Gastroesophageal sphincter (tissue), 3 donors: ENCODE results near the gene GSTCD.

Source experiments
- POLR2A ChIP-seq, 2 donors: fragments of 450-650 bp; IDR thresholded peaks; one replicate each; pipeline ENCODE4 v1.6.1; 2017; ENCODE audit warnings: antibody characterized with exemption in 2 of 2, mild to moderate bottlenecking in 2 of 2, moderate library complexity in 1 of 2
- POLR2AphosphoS5 ChIP-seq: sonication (generic); formaldehyde crosslinking; IDR thresholded peaks from one replicate; pipeline ENCODE4 v1.6.1; 2017; ENCODE audit warnings: antibody characterized with exemption
- TF ChIP-seq, protein P1 (sequence below), 4 experiments: fragments of 200-600 bp in 2 of 4; fragments of 450-650 bp in 2 of 4; sonication (generic) in 1 of 4; IDR thresholded peaks; one replicate each; pipeline ENCODE4 v1.5.1; 2017 to 2019; ENCODE audit warnings: antibody characterized with exemption in 4 of 4, mild to moderate bottlenecking in 2 of 4, moderate library complexity in 2 of 4

GRCh38 chr4:105822061-105822460 is 113.5 kb downstream of the GSTCD start:
- TF ChIP-seq, protein P1, sequence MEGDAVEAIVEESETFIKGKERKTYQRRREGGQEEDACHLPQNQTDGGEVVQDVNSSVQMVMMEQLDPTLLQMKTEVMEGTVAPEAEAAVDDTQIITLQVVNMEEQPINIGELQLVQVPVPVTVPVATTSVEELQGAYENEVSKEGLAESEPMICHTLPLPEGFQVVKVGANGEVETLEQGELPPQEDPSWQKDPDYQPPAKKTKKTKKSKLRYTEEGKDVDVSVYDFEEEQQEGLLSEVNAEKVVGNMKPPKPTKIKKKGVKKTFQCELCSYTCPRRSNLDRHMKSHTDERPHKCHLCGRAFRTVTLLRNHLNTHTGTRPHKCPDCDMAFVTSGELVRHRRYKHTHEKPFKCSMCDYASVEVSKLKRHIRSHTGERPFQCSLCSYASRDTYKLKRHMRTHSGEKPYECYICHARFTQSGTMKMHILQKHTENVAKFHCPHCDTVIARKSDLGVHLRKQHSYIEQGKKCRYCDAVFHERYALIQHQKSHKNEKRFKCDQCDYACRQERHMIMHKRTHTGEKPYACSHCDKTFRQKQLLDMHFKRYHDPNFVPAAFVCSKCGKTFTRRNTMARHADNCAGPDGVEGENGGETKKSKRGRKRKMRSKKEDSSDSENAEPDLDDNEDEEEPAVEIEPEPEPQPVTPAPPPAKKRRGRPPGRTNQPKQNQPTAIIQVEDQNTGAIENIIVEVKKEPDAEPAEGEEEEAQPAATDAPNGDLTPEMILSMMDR (IDR thresholded peaks at IDR 0.05): no peak
- TF ChIP-seq POLR2A (IDR thresholded peaks at IDR 0.05) (no peak), POLR2AphosphoS5 (no peak)
